Liver (tissue), 9 donors: Measurements from ENCODE around the gene MAVS. TPM values are rescaled to one million over a fixed set of nuclear protein-coding genes. Genes with fewer than 3 reads are reported as not detected.
A peak's percentile ranks its signal among the peaks of the same experiment; 100 is the strongest.
"Not testable (repeated sequence)": the region's sequence is repeated elsewhere in the genome, so short reads cannot be mapped to it uniquely, and the experiment has no call there.

Source experiments
- DNase-seq: peaks from one replicate; pipeline ENCODE4 v3.0.0-alpha.2; 2017; ENCODE audit warnings: low spot score
- H3K27ac ChIP-seq, 2 donors: one replicate each; pipeline ENCODE4 v1.7.0; 2013; ENCODE audit warnings: inconsistent platforms in 2 of 2, low read length in 2 of 2, control low read depth in 1 of 2, low read depth in 1 of 2, mild to moderate bottlenecking in 1 of 2
- H3K27me3 ChIP-seq, 4 donors: one replicate each; pipeline versions ENCODE4 v1.6.1 to v1.7.0; 2013; ENCODE audit warnings: low read length in 3 of 4, inconsistent platforms in 1 of 4, mild to moderate bottlenecking in 1 of 4, moderate library complexity in 1 of 4; ENCODE audit not compliant: control insufficient read depth in 4 of 4, insufficient read depth in 4 of 4
- H3K36me3 ChIP-seq, 4 donors: one replicate each; pipeline versions ENCODE4 v1.6.1 to v1.7.0; 2013; ENCODE audit warnings: low read length in 3 of 4, mild to moderate bottlenecking in 3 of 4, low read depth in 1 of 4, moderate library complexity in 1 of 4; ENCODE audit not compliant: control insufficient read depth in 4 of 4, insufficient read depth in 3 of 4
- H3K4me1 ChIP-seq, 4 donors: one replicate each; pipeline versions ENCODE4 v1.6.1 to v1.7.0; 2013; ENCODE audit warnings: low read length in 3 of 4, mild to moderate bottlenecking in 3 of 4, moderate library complexity in 1 of 4; ENCODE audit not compliant: control insufficient read depth in 4 of 4, insufficient read depth in 4 of 4
- H3K4me3 ChIP-seq, 3 donors: one replicate each; pipeline versions ENCODE4 v1.6.1 to v1.7.0; 2013; ENCODE audit warnings: low read length in 3 of 3, control low read depth in 1 of 3, low read depth in 1 of 3, mild to moderate bottlenecking in 1 of 3
- H3K9ac ChIP-seq, 2 donors: one replicate each; pipeline ENCODE4 v1.7.0; 2013; ENCODE audit warnings: low read length in 2 of 2, mild to moderate bottlenecking in 2 of 2, moderate library complexity in 2 of 2, control low read depth in 1 of 2, low read depth in 1 of 2
- H3K9me3 ChIP-seq, 4 donors: one replicate each; pipeline versions ENCODE4 v1.6.1 to v1.7.0; 2013; ENCODE audit warnings: low read length in 3 of 4; ENCODE audit not compliant: control insufficient read depth in 4 of 4
- ATF3 ChIP-seq: IDR thresholded peaks from 2 replicates; pipeline ENCODE4 v1.6.1; 2016; ENCODE audit warnings: antibody characterized with exemption
- CTCF ChIP-seq: fragments of 150-350 bp; IDR thresholded peaks from 2 replicates; pipeline ENCODE4 v1.5.1; 2017; ENCODE audit warnings: improper control_type of control experiment, low read depth, low read length; ENCODE audit not compliant: missing input control
- FOXA1 ChIP-seq: IDR thresholded peaks from 2 replicates; pipeline ENCODE4 v1.6.1; 2016; ENCODE audit warnings: antibody characterized with exemption
- FOXA2 ChIP-seq: IDR thresholded peaks from 2 replicates; pipeline ENCODE4 v1.6.1; 2016; ENCODE audit warnings: antibody characterized with exemption
- GABPA ChIP-seq, 2 donors: IDR thresholded peaks in 1 of 2; conservative IDR thresholded peaks in 1 of 2; 2 replicates each; pipeline ENCODE4 v1.6.1; 2016; ENCODE audit warnings: antibody characterized with exemption in 2 of 2, mild to moderate bottlenecking in 1 of 2, moderate library complexity in 1 of 2
- HNF4G ChIP-seq: IDR thresholded peaks from 2 replicates; pipeline ENCODE4 v1.6.1; 2016; ENCODE audit warnings: antibody characterized with exemption
- MAX ChIP-seq: IDR thresholded peaks from 2 replicates; pipeline ENCODE4 v1.6.1; 2016; ENCODE audit warnings: antibody characterized with exemption
- NR2F2 ChIP-seq: IDR thresholded peaks from 2 replicates; pipeline ENCODE4 v1.6.1; 2016; ENCODE audit warnings: antibody characterized with exemption
- RAD21 ChIP-seq, 2 donors: IDR thresholded peaks; 2 replicates each; pipeline ENCODE4 v1.6.1; 2016; ENCODE audit warnings: antibody characterized with exemption in 2 of 2, mild to moderate bottlenecking in 2 of 2
- REST ChIP-seq: IDR thresholded peaks from 2 replicates; pipeline ENCODE4 v1.6.1; 2016; ENCODE audit warnings: antibody characterized with exemption, mild to moderate bottlenecking
- SP1 ChIP-seq: IDR thresholded peaks from 2 replicates; pipeline ENCODE4 v1.6.1; 2018; ENCODE audit warnings: antibody characterized with exemption, mild to moderate bottlenecking
- YY1 ChIP-seq: IDR thresholded peaks from 2 replicates; pipeline ENCODE4 v1.6.1; 2016; ENCODE audit warnings: antibody characterized with exemption, mild to moderate bottlenecking
- ZBTB33 ChIP-seq: IDR thresholded peaks from 2 replicates; pipeline ENCODE4 v1.6.1; 2016; ENCODE audit warnings: antibody characterized with exemption
- WGBS: extraction: QIAGEN DNeasy Blood & Tissue Kit; methylation state at CpG from one replicate; pipeline ENCODE4 v1.1.7; 2013; 5-methylcytosine and 5-hydroxymethylcytosine counted together
- polyA plus RNA-seq, 2 donors: library from polyadenylated mRNA; stranded (reverse) in 1 of 2; unstranded in 1 of 2; fragments of 200-250 nt in 1 of 2; fragments of >200 nt in 1 of 2; fragmentation: Nextera tagmentation in 1 of 2; extraction: Ambion mirVana in 1 of 2; gene quantifications; one replicate each; pipeline versions ENCODE4 v1.2.1 to v1.2.3, GENCODE V29; 2013 to 2015
- total RNA-seq, 2 donors: library from RNA; depleted of rRNA; stranded (reverse); fragments of >200 nt; gene quantifications; one replicate each; pipeline ENCODE4 v1.2.3, GENCODE V29; 2014
- donor health status: healthy.
- donor health status: healthy.
- donor health status: healthy.
- donor health status: healthy.
- donor health status: healthy.

MAVS gene
- total and polyA plus RNA-seq, 4 donors = 4.7 to 20.9 (median 11.9) TPM

- no peak for TF ChIP-seq ZBTB33
- no peak for TF ChIP-seq ATF3
- no peak for TF ChIP-seq CTCF
- no peak for TF ChIP-seq FOXA2
- no peak for TF ChIP-seq FOXA1
- no peak for TF ChIP-seq NR2F2
Observed at GRCh38 chr20:3836132-3836531, 10.5 kb upstream of the MAVS start (continued).

- Histone ChIP-seq H3K27ac (no peak overlapping the region), H3K4me3 (no peak overlapping the region), H3K27me3 (no peaks in the 10 kb centered on the region), H3K9me3 (no peaks in the 10 kb centered on the region), H3K4me1 (no peaks in the 10 kb centered on the region), H3K9ac (no peak overlapping the region), H3K36me3 (peaks cover 0 to 5% (median 2%) of the 10 kb centered on the region in 4 donors)
- 72% methylated on average over 3 of the region's 3 CpGs for WGBS
- DNase-seq = no peak
- TF ChIP-seq SP1 (peak; percentile 22), MAX (no peak), NR2F2 (peak; percentile 45)
Observed at GRCh38 chr20:3839328-3839727, 7.3 kb upstream of the MAVS start.

GRCh38 chr20:3840201-3840600, 6.4 kb upstream of the MAVS start:
- not testable (repeated sequence) for H3K4me3 ChIP-seq, H3K27me3 ChIP-seq, H3K36me3 ChIP-seq, H3K4me1 ChIP-seq, H3K27ac ChIP-seq, DNase-seq, H3K9me3 ChIP-seq, H3K9ac ChIP-seq
- 95% methylated on average over 7 of the region's 7 CpGs for WGBS

GRCh38 chr20:3842348-3842930, 4.2 kb upstream of the MAVS start:
- DNase-seq = no peak
- H3K27ac ChIP-seq = no peak overlapping the region
- H3K9me3 ChIP-seq = no peaks in the 10 kb centered on the region
- no peaks in the 10 kb centered on the region for H3K36me3 ChIP-seq
- no peak for TF ChIP-seq ATF3
- TF ChIP-seq REST = no peak
- TF ChIP-seq GABPA (IDR thresholded peaks at IDR 0.05 in 1 of 2, conservative IDR thresholded peaks at IDR 0.05 in 1 of 2) = no peak
- no peak for TF ChIP-seq YY1
- TF ChIP-seq HNF4G = no peak
- no peak for TF ChIP-seq ZBTB33
- TF ChIP-seq RAD21 (IDR thresholded peaks at IDR 0.05) = no peak
- no peaks in the 10 kb centered on the region for H3K27me3 ChIP-seq
- 80% methylated on average over 7 of the region's 7 CpGs for WGBS
- H3K4me1 ChIP-seq = peaks cover 0 to 11% (median 1%) of the 10 kb centered on the region in 4 donors
- H3K4me3 ChIP-seq = no peak overlapping the region
- H3K9ac ChIP-seq = no peak overlapping the region
